SU-DHL-6 (cell line): ENCODE results near the gene DHRS13.

Source experiments
- H2AFZ ChIP-seq: fragments of 200-600 bp; sonication (generic); 2 replicates; pipeline ENCODE4 v1.6.1; 2014; ENCODE audit warnings: low read depth, mild to moderate bottlenecking, moderate library complexity, mixed read lengths, antibody characterized with exemption, low read length; ENCODE audit not compliant: severe bottlenecking
- H3F3A ChIP-seq: fragments of 200-600 bp; shearing (Covaris generic); 2 replicates; pipeline ENCODE4 v1.6.0; 2016; ENCODE audit warnings: antibody characterized with exemption, mild to moderate bottlenecking; ENCODE audit not compliant: insufficient read depth
- H3K27ac ChIP-seq: fragments of 200-600 bp; sonication (generic); 2 replicates; pipeline ENCODE4 v1.5.1; 2016; ENCODE audit warnings: low read depth, mild to moderate bottlenecking, low read length, moderate library complexity, mixed read lengths
- H3K27me3 ChIP-seq: fragments of 200-600 bp; sonication (generic), shearing (Covaris generic); 2 replicates; pipeline ENCODE4 v1.6.0; 2014; ENCODE audit warnings: mild to moderate bottlenecking, low read length
- H3K36me3 ChIP-seq: fragments of 200-600 bp; sonication (generic); 2 replicates; pipeline ENCODE4 v1.6.1; 2014; ENCODE audit warnings: mild to moderate bottlenecking, low read length, mixed read lengths
- H3K4me2 ChIP-seq: fragments of 300-600, 200-600 bp; shearing (Covaris generic), sonication (generic); 2 replicates; pipeline ENCODE4 v1.6.0; 2014; ENCODE audit warnings: low read length, low read depth, mild to moderate bottlenecking; ENCODE audit not compliant: poor library complexity, severe bottlenecking
- H3K4me3 ChIP-seq: fragments of 200-600 bp; sonication (generic); 2 replicates; pipeline ENCODE4 v1.5.1; 2014; ENCODE audit warnings: antibody characterized with exemption, low read length, mild to moderate bottlenecking, mixed read lengths; ENCODE audit not compliant: insufficient read depth, poor library complexity, severe bottlenecking
- H3K79me2 ChIP-seq: fragments of 200-600 bp; sonication (generic); 2 replicates; pipeline ENCODE4 v1.6.1; 2014; ENCODE audit warnings: mild to moderate bottlenecking, low read length, moderate library complexity; ENCODE audit not compliant: insufficient read depth
- H3K9ac ChIP-seq: fragments of 200-600 bp; sonication (generic); 2 replicates; pipeline ENCODE4 v1.7.0; 2014; ENCODE audit warnings: mild to moderate bottlenecking, low read length
- H3K9me2 ChIP-seq: fragments of 200-600 bp; sonication (generic); replicated peaks from 2 replicates; pipeline ENCODE4 v1.6.1; 2014; ENCODE audit warnings: low read length; ENCODE audit not compliant: insufficient read depth
- H3K9me3 ChIP-seq: fragments of 200-600 bp; sonication (generic); 2 replicates; pipeline ENCODE4 v1.6.1; 2014; ENCODE audit warnings: low read length, mixed read lengths; ENCODE audit not compliant: insufficient read depth
- H4K20me1 ChIP-seq: fragments of 200-600 bp; sonication (generic); 2 replicates; pipeline ENCODE4 v1.6.1; 2014; ENCODE audit warnings: low read depth, mild to moderate bottlenecking, antibody characterized with exemption, low read length, moderate library complexity, mixed read lengths
- CTCF ChIP-seq: fragments of 200-600 bp; sonication (generic); IDR thresholded peaks from one replicate; pipeline ENCODE4 v1.5.1; 2017; ENCODE audit warnings: antibody characterized with exemption, mild to moderate bottlenecking, low read length, moderate library complexity; ENCODE audit not compliant: insufficient read depth, poor library complexity, severe bottlenecking
- EZH2phosphoT487 ChIP-seq: fragments of 200-600 bp; sonication (generic), shearing (Covaris generic); conservative IDR thresholded peaks from 2 replicates; pipeline ENCODE4 v1.6.1; 2018; ENCODE audit warnings: mild to moderate bottlenecking, antibody characterized with exemption, low read length, moderate library complexity, mixed read lengths

Gene DHRS13

GRCh38 chr17:28883967-28884702, 18.7 kb downstream of the DHRS13 start:
- no peaks in the 10 kb centered on the region for H3K27me3 ChIP-seq
- H2AFZ ChIP-seq: no peak overlapping the region
- H3K9me3 ChIP-seq: no peaks in the 10 kb centered on the region
- H3K4me3 ChIP-seq: no peak overlapping the region
- no peaks in the 10 kb centered on the region for H3K79me2 ChIP-seq
- no peaks in the 10 kb centered on the region for H3F3A ChIP-seq
- H3K27ac ChIP-seq: no peak overlapping the region
- no peak overlapping the region for H3K4me2 ChIP-seq
- no peaks in the 10 kb centered on the region for H3K36me3 ChIP-seq
- H4K20me1 ChIP-seq: no peaks in the 10 kb centered on the region
- no peaks in the 10 kb centered on the region for H3K9me2 ChIP-seq
- H3K9ac ChIP-seq: no peak overlapping the region
- no peak for TF ChIP-seq EZH2phosphoT487
- TF ChIP-seq CTCF: no peak

GRCh38 chr17:28882154-28882895, 20.6 kb downstream of the DHRS13 start:
- Histone ChIP-seq H3K9me3 (no peaks in the 10 kb centered on the region), H3K36me3 (0 out of 2 replicates have a peak, but pooled peaks cover 4% of the 10 kb centered on the region), H4K20me1 (no peaks in the 10 kb centered on the region), H3K27ac (no peak overlapping the region), H3K79me2 (no peaks in the 10 kb centered on the region), H3K4me2 (no peak overlapping the region), H3K4me3 (no peak overlapping the region), H2AFZ (no peak overlapping the region), H3F3A (no peaks in the 10 kb centered on the region), H3K9me2 (no peaks in the 10 kb centered on the region), H3K9ac (no peak overlapping the region), H3K27me3 (no peaks in the 10 kb centered on the region)
- no peak for TF ChIP-seq EZH2phosphoT487

GRCh38 chr17:28881533-28882056, 21.3 kb downstream of the DHRS13 start:
- H3K9me2 ChIP-seq: no peaks in the 10 kb centered on the region
- no peaks in the 10 kb centered on the region for H3F3A ChIP-seq
- H4K20me1 ChIP-seq: no peaks in the 10 kb centered on the region
- H3K79me2 ChIP-seq: no peaks in the 10 kb centered on the region
- 0 out of 2 replicates have a peak, but pooled peaks cover 4% of the 10 kb centered on the region for H3K36me3 ChIP-seq
- H3K27me3 ChIP-seq: no peaks in the 10 kb centered on the region
- no peak overlapping the region for H3K4me3 ChIP-seq
- H3K9ac ChIP-seq: no peak overlapping the region
- no peak overlapping the region for H3K4me2 ChIP-seq
- H3K9me3 ChIP-seq: no peaks in the 10 kb centered on the region
- no peak overlapping the region for H2AFZ ChIP-seq
- no peak for TF ChIP-seq CTCF
- no peak for TF ChIP-seq EZH2phosphoT487
- no peak overlapping the region for H3K27ac ChIP-seq
